ENCODE measurements around the gene KRTAP27-1.

The KRTAP27-1 gene

GRCh38 chr21:30337276-30337744, at the start of gene KRTAP27-1:
Gene KRTAP27-1, minus strand, starts transcription at chr21:30337694. Its CDS starts 26 bp downstream, at chr21:30337668.
- DNase-seq (ENCODE audit: low read depth, low spot score) = no peak

GRCh38 chr21:30382201-30382600, 44.7 kb upstream of the KRTAP27-1 start:
- no peak for DNase-seq (ENCODE audit: low read depth, low spot score)

GRCh38 chr21:30372139-30372770, 34.8 kb upstream of the KRTAP27-1 start, which contains the start of gene KRTAP13-2:
Gene KRTAP13-2, minus strand, starts transcription at chr21:30372271. Its CDS starts 58 bp downstream, at chr21:30372213.
- no peak for DNase-seq (ENCODE audit: low read depth, low spot score)

- no peak for DNase-seq (ENCODE audit: low read depth, low spot score)
Measured at GRCh38 chr21:30355906-30356305, 18.4 kb upstream of the KRTAP27-1 start.

- DNase-seq (ENCODE audit: low read depth, low spot score) = no peak
Measured at GRCh38 chr21:30354308-30355005, 17.0 kb upstream of the KRTAP27-1 start.

- no peak for DNase-seq (ENCODE audit: low read depth, low spot score)
Measured at GRCh38 chr21:30351534-30351933, 14.0 kb upstream of the KRTAP27-1 start.

- no peak for DNase-seq (ENCODE audit: low read depth, low spot score)
Measured at GRCh38 chr21:30349572-30349971, 12.1 kb upstream of the KRTAP27-1 start.

- no peak for DNase-seq (ENCODE audit: low read depth, low spot score)
Measured at GRCh38 chr21:30348506-30348905, 11.0 kb upstream of the KRTAP27-1 start, which contains the start of gene KRTAP23-1. Gene KRTAP23-1, minus strand, starts transcription at chr21:30348606. Its CDS starts 0 bp downstream, at chr21:30348606.

- DNase-seq (ENCODE audit: low read depth, low spot score) = no peak
Measured at GRCh38 chr21:30345014-30345413, 7.5 kb upstream of the KRTAP27-1 start.

- DNase-seq (ENCODE audit: low read depth, low spot score) = no peak
Measured at GRCh38 chr21:30340714-30341573, 3.5 kb upstream of the KRTAP27-1 start.

GRCh38 chr21:30338717-30339116, 1.2 kb upstream of the KRTAP27-1 start:
- DNase-seq (ENCODE audit: low read depth, low spot score) = no peak

- no peak for DNase-seq (ENCODE audit: low read depth, low spot score)
Measured at GRCh38 chr21:30337772-30338171, 278 bp upstream of the KRTAP27-1 start.

GRCh38 chr21:30336596-30336995, 898 bp downstream of the KRTAP27-1 start:
- no peak for DNase-seq (ENCODE audit: low read depth, low spot score)

GRCh38 chr21:30333736-30334135, 3.8 kb downstream of the KRTAP27-1 start:
- DNase-seq (ENCODE audit: low read depth, low spot score) = no peak

- no peak for DNase-seq (ENCODE audit: low read depth, low spot score)
Measured at GRCh38 chr21:30332681-30333080, 4.8 kb downstream of the KRTAP27-1 start.

GRCh38 chr21:30329203-30329875, 8.2 kb downstream of the KRTAP27-1 start:
- DNase-seq (ENCODE audit: low read depth, low spot score) = no peak

- DNase-seq (ENCODE audit: low read depth, low spot score) = no peak
Measured at GRCh38 chr21:30326390-30326789, 11.1 kb downstream of the KRTAP27-1 start.

GRCh38 chr21:30320215-30320614, 17.3 kb downstream of the KRTAP27-1 start, which contains the start of gene KRTAP26-1:
Gene KRTAP26-1, minus strand, starts transcription at chr21:30320315. Its CDS starts 280 bp downstream, at chr21:30320035.
- no peak for DNase-seq (ENCODE audit: low read depth, low spot score)

- DNase-seq (ENCODE audit: low read depth, low spot score) = no peak
Measured at GRCh38 chr21:30315701-30316100, 21.8 kb downstream of the KRTAP27-1 start.

- DNase-seq (ENCODE audit: low read depth, low spot score) = no peak
Measured at GRCh38 chr21:30306884-30307283, 30.6 kb downstream of the KRTAP27-1 start.

- no peak for DNase-seq (ENCODE audit: low read depth, low spot score)
Measured at GRCh38 chr21:30305136-30305535, 32.4 kb downstream of the KRTAP27-1 start.
